Spleen (tissue), 11 donors: Measurements from ENCODE around the gene TMED5. TPM values are rescaled to one million over a fixed set of nuclear protein-coding genes. Genes with fewer than 3 reads are reported as not detected.
"Not testable (repeated sequence)": the region's sequence is repeated elsewhere in the genome, so short reads cannot be mapped to it uniquely, and the experiment has no call there.

Experiments
- DNase-seq: peaks from one replicate; pipeline ENCODE4 v3.0.0-alpha.2; 2020
- H3K27ac ChIP-seq, 8 donors: fragments of 200-600 bp; sonication (generic) in 7 of 8; 1 replicate in 4 of 8; 2 replicates in 4 of 8; pipeline versions ENCODE4 v1.5.0 to v1.8.0; 2016 to 2021; ENCODE audit warnings: inconsistent platforms in 4 of 8, mild to moderate bottlenecking in 4 of 8, moderate library complexity in 1 of 8
- H3K27me3 ChIP-seq, 7 donors: fragments of 200-600 bp; sonication (generic) in 6 of 7; replicated peaks in 1 of 7; 1 replicate in 4 of 7; 2 replicates in 3 of 7; pipeline versions ENCODE4 v1.5.0 to v1.8.0; 2016 to 2021; ENCODE audit warnings: inconsistent platforms in 3 of 7, mild to moderate bottlenecking in 1 of 7
- H3K36me3 ChIP-seq, 6 donors: fragments of 200-600 bp; sonication (generic) in 5 of 6; 1 replicate in 4 of 6; 2 replicates in 2 of 6; pipeline versions ENCODE4 v1.5.0 to v1.8.0; 2016 to 2021; ENCODE audit warnings: inconsistent platforms in 2 of 6
- H3K4me1 ChIP-seq, 6 donors: fragments of 200-600 bp; sonication (generic) in 5 of 6; 1 replicate in 3 of 6; 2 replicates in 3 of 6; pipeline versions ENCODE4 v1.5.0 to v1.8.0; 2016 to 2021; ENCODE audit warnings: inconsistent platforms in 3 of 6
- H3K4me3 ChIP-seq, 8 donors: fragments of 200-600 bp; sonication (generic) in 7 of 8; 1 replicate in 4 of 8; 2 replicates in 4 of 8; pipeline versions ENCODE4 v1.5.0 to v1.8.0; 2016 to 2021; ENCODE audit warnings: inconsistent platforms in 4 of 8, mild to moderate bottlenecking in 4 of 8, moderate library complexity in 2 of 8
- H3K9me3 ChIP-seq, 8 donors: fragments of 200-600 bp; sonication (generic) in 7 of 8; 1 replicate in 4 of 8; 2 replicates in 4 of 8; pipeline versions ENCODE4 v1.5.0 to v1.8.0; 2016 to 2021; ENCODE audit warnings: inconsistent platforms in 4 of 8
- CTCF ChIP-seq, 11 experiments: fragments of 200-600 bp in 7 of 11; fragments of 450-650 bp in 4 of 11; sonication (generic) in 4 of 11; IDR thresholded peaks in 8 of 11; conservative IDR thresholded peaks in 3 of 11; 1 replicate in 7 of 11; 2 replicates in 4 of 11; pipeline versions ENCODE4 v1.4.0 to v1.8.0; 2016 to 2021; ENCODE audit warnings: antibody characterized with exemption in 11 of 11, inconsistent platforms in 4 of 11, mild to moderate bottlenecking in 1 of 11
- POLR2A ChIP-seq, 3 donors: fragments of 450-650 bp; IDR thresholded peaks; one replicate each; pipeline ENCODE4 v1.5.1; 2017; ENCODE audit warnings: antibody characterized with exemption in 3 of 3, mild to moderate bottlenecking in 1 of 3
- POLR2AphosphoS5 ChIP-seq, 3 donors: sonication (generic); formaldehyde crosslinking; IDR thresholded peaks; one replicate each; pipeline ENCODE4 v1.5.1; 2017; ENCODE audit warnings: antibody characterized with exemption in 3 of 3
- WGBS, 5 donors: extraction: QIAGEN DNeasy Blood & Tissue Kit in 3 of 5; methylation state at CpG; one replicate each; pipeline versions ENCODE4 v1.1.5 to v1.1.7; 2013 to 2018; 5-methylcytosine and 5-hydroxymethylcytosine counted together
- intact Hi-C: fragments of 100-400 bp; cut with DNase I; formaldehyde crosslinking; loops from one replicate; pipeline ENCODE4 v1.15.0; 2023; ENCODE audit warnings: low total_unique reads
- polyA plus RNA-seq, 3 donors: library from polyadenylated mRNA; stranded (reverse); fragments of 200-250 nt; gene quantifications; one replicate each; pipeline ENCODE4 v1.2.1, GENCODE V29; 2013
- total RNA-seq, 7 donors: library from RNA; depleted of rRNA in 3 of 7; stranded (reverse); fragments of >200 nt in 3 of 7; fragmentation: NEBNext Ultra II Directional in 4 of 7; extraction: Animal tissue kit (Norgen Biotek cat#: 25700) in 4 of 7; gene quantifications; one replicate each; pipeline versions ENCODE4 v1.1.0 to v1.2.1, GENCODE V29; 2016 to 2021
- donor health status: healthy with polysubstance abuse.
- donor health status: DM: no; HTN: no; CAD: no; lungs with moderate emphysema.
- donor health status: DM: no; HTN: no; CAD: no.
- donor health status: Bipolar disorder and iron deficiency.
- donor health status: healthy.
- donor health status: DM: no; HTN: no; CAD: no.
- donor health status: DM: yes; HTN: yes; CAD: no.

The TMED5 gene
- total and polyA plus RNA-seq, 10 donors = 11.1 to 102 (median 53.9) TPM

- Histone ChIP-seq H3K9me3 (no peaks in the 10 kb centered on the region), H3K4me3 (peak within 1 kb of the TSS; percentile 66 to 93 (median 90)), H3K36me3 (peaks cover 0 to 11% (median 0%) of the 10 kb centered on the region in 6 donors), H3K4me1 (peaks cover 29 to 68% (median 47%) of the 10 kb centered on the region in 6 donors), H3K27ac (peak within 1 kb of the TSS; percentile 95 to 100 (median 99)), H3K27me3 (no peaks in the 10 kb centered on the region)
- no peak for DNase-seq
- whole genome bisulfite sequencing, 5 donors = 0 to 1% (median 1%) methylated on average over 30 to 43 of the region's 43 CpGs
- intact Hi-C loops = no loop called here
- TF ChIP-seq CTCF (IDR thresholded peaks at IDR 0.05 in 8 of 11, conservative IDR thresholded peaks at IDR 0.05 in 3 of 11) (no peak), POLR2AphosphoS5 (IDR thresholded peaks at IDR 0.05) (no peak), POLR2A (IDR thresholded peaks at IDR 0.05) (no peak)
These were observed 755 bp upstream of the TMED5 start, which contains the start of gene CCDC18 for GRCh38 chr1:93180723-93181613. Gene CCDC18, plus strand, starts transcription at chr1:93180724. Its CDS starts 2,638 bp downstream, at chr1:93183362.

- WGBS, 5 donors = 31 to 48% (median 39%) methylated on average over 5 of the region's 5 CpGs
- Histone ChIP-seq H3K9me3 (no peaks in the 10 kb centered on the region), H3K4me1 (peaks cover 29 to 81% (median 63%) of the 10 kb centered on the region in 6 donors), H3K27me3 (no peaks in the 10 kb centered on the region), H3K36me3 (peaks cover 0 to 22% (median 0%) of the 10 kb centered on the region in 6 donors), H3K27ac (peak overlapping the region in 1 of 8 donors; percentile 95), H3K4me3 (peak overlapping the region in 7 of 8 donors; percentile 66 to 93 (median 89))
- no peak for TF ChIP-seq POLR2A (IDR thresholded peaks at IDR 0.05)
- TF ChIP-seq POLR2AphosphoS5 (IDR thresholded peaks at IDR 0.05) = no peak
- TF ChIP-seq CTCF (IDR thresholded peaks at IDR 0.05 in 8 of 11, conservative IDR thresholded peaks at IDR 0.05 in 3 of 11) = no peak
- intact Hi-C loops = loop anchor here (10.0 kb wide), 1 partner anchor 94 kb away; no protein-coding TSS in a partner anchor
- DNase-seq = no peak
These were observed 1.8 kb downstream of the TMED5 start for GRCh38 chr1:93178418-93178817.

GRCh38 chr1:93177991-93178390 is 2.2 kb downstream of the TMED5 start:
- 39 to 69% (median 59%) methylated on average over 4 of the region's 4 CpGs for WGBS, 5 donors
- peak overlapping the region in 6 of 8 donors; percentile 66 to 93 (median 90) for H3K4me3 ChIP-seq
- TF ChIP-seq CTCF (IDR thresholded peaks at IDR 0.05 in 8 of 11, conservative IDR thresholded peaks at IDR 0.05 in 3 of 11) (no peak), POLR2A (IDR thresholded peaks at IDR 0.05) (no peak), POLR2AphosphoS5 (IDR thresholded peaks at IDR 0.05) (no peak)
- intact Hi-C loops = loop anchor here (10.0 kb wide), 1 partner anchor 93 kb away; no protein-coding TSS in a partner anchor
- peaks cover 0 to 22% (median 0%) of the 10 kb centered on the region in 6 donors for H3K36me3 ChIP-seq
- H3K27ac ChIP-seq = peak overlapping the region in 1 of 8 donors; percentile 95
- peaks cover 29 to 84% (median 67%) of the 10 kb centered on the region in 6 donors for H3K4me1 ChIP-seq
- DNase-seq = no peak
- no peaks in the 10 kb centered on the region for H3K27me3 ChIP-seq
- no peaks in the 10 kb centered on the region for H3K9me3 ChIP-seq

GRCh38 chr1:93174638-93175037 is 5.6 kb downstream of the TMED5 start:
- H3K4me3 ChIP-seq, H3K9me3 ChIP-seq, H3K27me3 ChIP-seq, DNase-seq, H3K27ac ChIP-seq: not testable (repeated sequence)
- peaks cover 0 to 30% (median 0%) of the 10 kb centered on the region in 6 donors for H3K36me3 ChIP-seq
- peaks cover 29 to 95% (median 77%) of the 10 kb centered on the region in 6 donors for H3K4me1 ChIP-seq
- 94 to 99% (median 97%) methylated on average over 3 of the region's 3 CpGs for WGBS, 5 donors
- intact Hi-C loops = loop anchor here (10.0 kb wide), 1 partner anchor 90 kb away; no protein-coding TSS in a partner anchor
